Lung (tissue), 12 donors: ENCODE measurements around the gene TMEM164. TPM values are rescaled to one million over a fixed set of nuclear protein-coding genes. Genes with fewer than 3 reads are reported as not detected.

Experiments used
- ATAC-seq: fragments of 200-7000 bp; cut with Tn5 transposase; one replicate; pipeline ENCODE4 v1.9.1; 2020; ENCODE audit warnings: moderate number of reproducible peaks; ENCODE audit not compliant: insufficient read depth, low FRiP score
- DNase-seq, 3 donors: peaks; one replicate each; pipeline ENCODE4 v3.0.0-alpha.2; 2013 to 2017
- H3K27ac ChIP-seq, 2 donors: one replicate each; pipeline ENCODE4 v1.5.1; 2013; ENCODE audit warnings: mild to moderate bottlenecking in 2 of 2, moderate library complexity in 2 of 2, control low read depth in 1 of 2, inconsistent platforms in 1 of 2, low read depth in 1 of 2, low read length in 1 of 2
- H3K27me3 ChIP-seq, 3 donors: one replicate each; pipeline ENCODE4 v1.5.1; 2013; ENCODE audit warnings: low read length in 2 of 3; ENCODE audit not compliant: control insufficient read depth in 3 of 3, insufficient read depth in 3 of 3
- H3K36me3 ChIP-seq, 4 donors: one replicate each; pipeline ENCODE4 v1.5.1; 2013; ENCODE audit warnings: low read length in 4 of 4, mild to moderate bottlenecking in 1 of 4, moderate library complexity in 1 of 4; ENCODE audit not compliant: control insufficient read depth in 4 of 4, insufficient read depth in 4 of 4
- H3K4me1 ChIP-seq, 5 donors: one replicate each; pipeline ENCODE4 v1.5.1; 2013; ENCODE audit warnings: low read length in 5 of 5, mild to moderate bottlenecking in 2 of 5, moderate library complexity in 1 of 5; ENCODE audit not compliant: control insufficient read depth in 5 of 5, insufficient read depth in 5 of 5
- H3K4me3 ChIP-seq: one replicate; pipeline ENCODE4 v1.5.1; 2013; ENCODE audit warnings: mild to moderate bottlenecking, control low read depth, moderate library complexity
- H3K9ac ChIP-seq, 2 donors: one replicate each; pipeline ENCODE4 v1.5.1; 2013; ENCODE audit warnings: low read length in 2 of 2, control low read depth in 1 of 2; ENCODE audit not compliant: insufficient read depth in 1 of 2
- H3K9me3 ChIP-seq, 4 donors: one replicate each; pipeline ENCODE4 v1.5.1; 2013; ENCODE audit warnings: low read length in 3 of 4, mild to moderate bottlenecking in 1 of 4, moderate library complexity in 1 of 4; ENCODE audit not compliant: control insufficient read depth in 4 of 4, insufficient read depth in 3 of 4
- WGBS, 2 donors: extraction: QIAGEN DNeasy Blood & Tissue Kit; methylation state at CpG; one replicate each; pipeline ENCODE4 v1.1.7; 2013; 5-methylcytosine and 5-hydroxymethylcytosine counted together
- polyA plus RNA-seq, 2 donors: library from polyadenylated mRNA; stranded (reverse); fragments of 200-250 nt; gene quantifications; one replicate each; pipeline ENCODE4 v1.2.1, GENCODE V29; 2013
- total RNA-seq, 2 donors: library from RNA; depleted of rRNA in 1 of 2; stranded (reverse); fragments of >200 nt in 1 of 2; gene quantifications; one replicate each; pipeline ENCODE4 v1.2.1, GENCODE V29; 2014 to 2021
- TF ChIP-seq, protein P1 (sequence below): IDR thresholded peaks from 2 replicates; pipeline ENCODE4 v1.5.1; 2012; ENCODE audit warnings: mild to moderate bottlenecking; ENCODE audit errors: control extremely low read depth, extremely low read depth
- donor health status: control.
- donor health status: control.
- donor health status: Bipolar disorder and iron deficiency.
- donor health status: healthy.
- donor health status: DM: yes; HTN: yes; CAD: no.

The TMEM164 gene
- total and polyA plus RNA-seq, 4 donors = 22.4 to 87.0 (median 38.0) TPM

DNA sequence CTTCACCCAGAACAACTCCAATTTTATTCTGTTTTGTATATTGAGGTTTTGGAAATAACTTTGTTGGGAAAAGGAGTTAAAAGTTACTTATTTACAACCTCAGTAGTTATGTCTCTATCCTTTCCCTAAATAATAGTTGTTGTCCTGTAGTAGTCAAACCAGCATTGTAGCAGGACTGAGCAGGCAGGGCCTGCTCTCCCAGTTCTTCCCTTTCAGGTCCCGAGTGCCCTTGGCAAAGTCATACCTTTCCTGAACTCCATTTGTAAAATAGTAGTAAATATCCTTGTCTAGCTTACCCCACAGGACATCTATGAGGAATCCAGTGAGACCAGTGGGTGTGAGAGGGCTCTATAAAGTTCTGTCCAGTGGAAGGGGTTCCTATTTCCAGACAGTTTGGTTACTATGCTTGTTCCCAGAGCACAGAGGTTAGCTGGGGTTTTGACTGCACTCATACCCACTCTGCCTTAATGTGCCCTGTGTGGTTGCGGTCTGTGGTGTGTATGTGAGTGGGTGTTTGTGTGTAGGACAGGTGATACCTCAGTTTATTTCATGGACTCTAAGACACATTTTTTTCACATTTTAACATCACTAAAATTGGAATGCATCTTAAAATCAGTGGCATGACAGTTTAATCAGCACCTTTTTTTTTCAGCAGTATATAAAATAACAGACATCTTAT is 178.7 kb downstream of the TMEM164 start:
- no peak for DNase-seq
- 75 to 91% methylated on average over 2 of the region's 2 CpGs for WGBS, 2 donors
- no peak overlapping the region for H3K27ac ChIP-seq
- H3K27me3 ChIP-seq = peaks cover 0 to 31% (median 11%) of the 10 kb centered on the region in 3 donors
- peaks cover 0 to 4% (median 1%) of the 10 kb centered on the region in 4 donors for H3K36me3 ChIP-seq
- H3K9ac ChIP-seq = no peak overlapping the region
- no peak overlapping the region for H3K4me3 ChIP-seq
- H3K9me3 ChIP-seq = peaks cover 0 to 3% (median 0%) of the 10 kb centered on the region in 4 donors
- no peak for ATAC-seq
- TF ChIP-seq, protein P1, sequence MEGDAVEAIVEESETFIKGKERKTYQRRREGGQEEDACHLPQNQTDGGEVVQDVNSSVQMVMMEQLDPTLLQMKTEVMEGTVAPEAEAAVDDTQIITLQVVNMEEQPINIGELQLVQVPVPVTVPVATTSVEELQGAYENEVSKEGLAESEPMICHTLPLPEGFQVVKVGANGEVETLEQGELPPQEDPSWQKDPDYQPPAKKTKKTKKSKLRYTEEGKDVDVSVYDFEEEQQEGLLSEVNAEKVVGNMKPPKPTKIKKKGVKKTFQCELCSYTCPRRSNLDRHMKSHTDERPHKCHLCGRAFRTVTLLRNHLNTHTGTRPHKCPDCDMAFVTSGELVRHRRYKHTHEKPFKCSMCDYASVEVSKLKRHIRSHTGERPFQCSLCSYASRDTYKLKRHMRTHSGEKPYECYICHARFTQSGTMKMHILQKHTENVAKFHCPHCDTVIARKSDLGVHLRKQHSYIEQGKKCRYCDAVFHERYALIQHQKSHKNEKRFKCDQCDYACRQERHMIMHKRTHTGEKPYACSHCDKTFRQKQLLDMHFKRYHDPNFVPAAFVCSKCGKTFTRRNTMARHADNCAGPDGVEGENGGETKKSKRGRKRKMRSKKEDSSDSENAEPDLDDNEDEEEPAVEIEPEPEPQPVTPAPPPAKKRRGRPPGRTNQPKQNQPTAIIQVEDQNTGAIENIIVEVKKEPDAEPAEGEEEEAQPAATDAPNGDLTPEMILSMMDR = no peak
- H3K4me1 ChIP-seq = peaks cover 0 to 3% (median 1%) of the 10 kb centered on the region in 5 donors

DNA sequence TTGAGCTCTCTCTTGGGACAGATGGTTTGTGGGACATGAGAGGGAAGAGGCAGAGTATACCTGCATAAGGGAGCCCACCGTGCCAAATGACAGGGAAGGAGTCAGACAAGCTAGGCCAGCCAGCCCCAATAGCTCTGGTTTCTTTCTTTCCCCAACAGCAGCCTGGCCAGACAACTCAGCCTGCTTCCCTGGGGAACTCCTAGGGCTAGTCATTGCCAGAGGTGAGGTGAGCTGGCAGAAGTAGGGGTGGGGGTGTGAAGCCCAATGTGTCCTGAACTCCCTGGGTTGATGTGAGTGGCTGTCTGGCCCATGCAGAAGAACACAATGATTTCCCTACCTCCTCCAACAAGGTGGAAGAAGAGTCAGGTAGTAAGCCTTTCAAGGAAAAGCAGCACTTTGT is 179.4 kb downstream of the TMEM164 start:
- Histone ChIP-seq H3K36me3 (peaks cover 0 to 4% (median 1%) of the 10 kb centered on the region in 4 donors), H3K27me3 (peaks cover 0 to 31% (median 11%) of the 10 kb centered on the region in 3 donors), H3K9ac (no peak overlapping the region), H3K4me1 (peaks cover 0 to 1% (median under 1%) of the 10 kb centered on the region in 5 donors), H3K9me3 (peaks cover 0 to 3% (median 0%) of the 10 kb centered on the region in 4 donors), H3K4me3 (no peak overlapping the region), H3K27ac (no peak overlapping the region)
- TF ChIP-seq, protein P1 = no peak
- no peak for ATAC-seq
- DNase-seq = no peak
- WGBS, 2 donors = 85% methylated on average over 1 of the region's 1 CpG; no CpG with 5 or more reads in 1 of the 2 donors

DNA sequence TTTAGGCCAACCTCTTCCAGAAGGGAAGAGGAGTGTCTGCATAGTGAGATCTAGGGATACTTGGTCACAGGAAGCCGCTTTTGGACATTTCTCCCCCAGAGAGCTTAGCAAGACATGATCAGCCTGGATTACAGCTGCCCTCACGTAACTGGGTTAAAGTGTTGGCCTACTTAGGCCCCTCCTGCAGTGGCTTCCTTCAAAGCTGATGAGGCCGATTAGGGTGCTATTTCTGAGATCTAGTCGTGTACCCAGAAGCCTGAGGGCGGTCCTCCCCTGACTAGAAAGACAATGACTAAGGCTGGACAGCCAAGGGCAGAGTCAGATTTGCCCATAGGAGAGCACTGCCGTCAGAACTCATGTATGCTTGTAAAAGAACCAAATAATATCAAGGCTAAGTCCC is 180.0 kb downstream of the TMEM164 start:
- ATAC-seq (no peak), DNase-seq (no peak)
- H3K9ac ChIP-seq = no peak overlapping the region
- 57 to 86% methylated on average over 6 of the region's 6 CpGs for WGBS, 2 donors
- peaks cover 0 to 1% (median 0%) of the 10 kb centered on the region in 5 donors for H3K4me1 ChIP-seq
- H3K27ac ChIP-seq = no peak overlapping the region
- H3K27me3 ChIP-seq = peaks cover 0 to 31% (median 11%) of the 10 kb centered on the region in 3 donors
- no peak overlapping the region for H3K4me3 ChIP-seq
- H3K9me3 ChIP-seq = peaks cover 0 to 2% (median 0%) of the 10 kb centered on the region in 4 donors
- peaks cover 0 to 4% (median 1%) of the 10 kb centered on the region in 4 donors for H3K36me3 ChIP-seq
- TF ChIP-seq, protein P1 = no peak
